ENCODE data around the gene TRIM71. TPM values are rescaled to one million over a fixed set of nuclear protein-coding genes. Genes with fewer than 3 reads are reported as not detected.
A peak's percentile ranks its signal among the peaks of the same experiment; 100 is the strongest.

Gene TRIM71
- total and polyA plus RNA-seq, 9 donors = 0.05 to 0.43 (median 0.07) TPM; not detected in 4

DNA sequence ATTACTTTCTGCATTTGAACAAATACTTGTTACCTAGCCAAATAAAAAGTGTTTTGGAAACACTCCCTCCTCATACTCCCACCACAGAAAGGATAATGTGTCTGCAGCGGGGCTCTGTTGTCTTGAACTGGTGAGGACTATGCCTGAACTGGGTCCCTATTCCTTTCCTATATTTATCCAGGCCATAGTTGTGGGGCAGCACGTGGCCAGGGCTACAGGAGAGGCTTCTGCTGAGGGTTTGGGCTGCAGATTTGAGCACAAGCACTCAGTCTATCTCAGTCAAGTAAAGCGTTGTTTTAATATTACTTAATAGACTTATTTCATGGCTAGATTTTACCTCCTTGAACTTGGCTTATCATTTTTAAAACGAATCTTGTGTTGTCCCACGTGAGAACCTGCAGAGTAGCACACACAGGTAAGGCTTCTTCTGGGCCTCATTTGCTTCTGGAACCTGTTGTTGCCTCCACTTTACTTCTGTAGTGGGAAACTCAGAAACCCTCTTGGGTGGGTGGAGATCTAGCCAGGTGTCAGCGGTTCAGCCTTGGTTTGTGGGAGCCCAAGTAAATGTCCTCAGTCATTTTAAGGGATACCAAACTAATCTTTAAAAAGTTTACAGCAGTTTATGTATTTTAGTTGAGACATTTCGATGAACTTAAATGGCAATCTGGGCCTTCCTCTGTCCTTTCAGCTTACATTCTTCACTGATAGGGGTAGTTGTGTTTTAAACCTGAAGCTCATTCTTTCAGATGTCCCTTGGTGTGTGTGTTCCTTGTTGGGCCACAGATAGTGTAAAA, 51.1 kb downstream of the TRIM71 start:
- Histone ChIP-seq H3K4me1 (ENCODE audit: insufficient read depth) (peaks cover 8% of the 10 kb centered on the region), H3K36me3 (no peaks in the 10 kb centered on the region), H3K27ac (no peak overlapping the region), H3K9me3 (no peaks in the 10 kb centered on the region), H3K4me3 (no peak overlapping the region), H3K27me3 (no peaks in the 10 kb centered on the region)
- WGBS, 3 donors = 39 to 60% (median 48%) methylated on average over 7 of the region's 7 CpGs
- DNase-seq = peak in 2 of 5 donors; percentile 36 to 47
- TF ChIP-seq EP300 (IDR thresholded peaks at IDR 0.05) (no peak), POLR2A (IDR thresholded peaks at IDR 0.05) (no peak)
- TF ChIP-seq, protein P1, sequence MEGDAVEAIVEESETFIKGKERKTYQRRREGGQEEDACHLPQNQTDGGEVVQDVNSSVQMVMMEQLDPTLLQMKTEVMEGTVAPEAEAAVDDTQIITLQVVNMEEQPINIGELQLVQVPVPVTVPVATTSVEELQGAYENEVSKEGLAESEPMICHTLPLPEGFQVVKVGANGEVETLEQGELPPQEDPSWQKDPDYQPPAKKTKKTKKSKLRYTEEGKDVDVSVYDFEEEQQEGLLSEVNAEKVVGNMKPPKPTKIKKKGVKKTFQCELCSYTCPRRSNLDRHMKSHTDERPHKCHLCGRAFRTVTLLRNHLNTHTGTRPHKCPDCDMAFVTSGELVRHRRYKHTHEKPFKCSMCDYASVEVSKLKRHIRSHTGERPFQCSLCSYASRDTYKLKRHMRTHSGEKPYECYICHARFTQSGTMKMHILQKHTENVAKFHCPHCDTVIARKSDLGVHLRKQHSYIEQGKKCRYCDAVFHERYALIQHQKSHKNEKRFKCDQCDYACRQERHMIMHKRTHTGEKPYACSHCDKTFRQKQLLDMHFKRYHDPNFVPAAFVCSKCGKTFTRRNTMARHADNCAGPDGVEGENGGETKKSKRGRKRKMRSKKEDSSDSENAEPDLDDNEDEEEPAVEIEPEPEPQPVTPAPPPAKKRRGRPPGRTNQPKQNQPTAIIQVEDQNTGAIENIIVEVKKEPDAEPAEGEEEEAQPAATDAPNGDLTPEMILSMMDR (IDR thresholded peaks at IDR 0.05) = no peak
- intact Hi-C loops (cut with DNase I) = no loop called here

DNA sequence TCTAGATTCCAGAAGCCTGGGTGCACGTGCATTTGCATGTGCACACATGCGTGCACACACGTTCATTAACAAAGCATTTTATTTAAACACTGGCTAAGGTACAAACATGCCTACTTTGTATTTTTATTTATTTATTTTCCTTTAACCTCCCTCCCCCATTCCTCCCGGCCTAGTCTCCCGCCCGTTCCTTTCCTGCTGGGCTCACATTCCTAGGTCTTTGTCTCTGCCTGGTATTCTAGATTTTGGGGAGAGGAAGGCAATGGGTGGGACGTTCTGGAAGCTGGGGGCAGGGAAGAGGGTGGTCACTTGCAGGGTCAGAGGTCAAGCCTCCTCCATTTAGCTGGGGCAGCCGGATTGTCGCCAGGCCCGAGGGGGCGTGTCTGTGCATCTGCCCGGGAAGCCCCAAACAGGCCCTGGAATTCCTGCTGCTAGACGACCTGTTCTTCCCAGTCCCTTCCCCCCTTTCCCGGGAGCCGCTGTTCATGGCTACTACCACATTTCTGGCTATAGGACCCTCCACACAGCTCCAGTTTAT, 51.8 kb downstream of the TRIM71 start:
- Histone ChIP-seq H3K9me3 (no peaks in the 10 kb centered on the region), H3K36me3 (no peaks in the 10 kb centered on the region), H3K4me1 (ENCODE audit: insufficient read depth) (peaks cover 8% of the 10 kb centered on the region), H3K27ac (no peak overlapping the region), H3K27me3 (no peaks in the 10 kb centered on the region), H3K4me3 (no peak overlapping the region)
- TF ChIP-seq, protein P1 (IDR thresholded peaks at IDR 0.05) = no peak
- no peak for TF ChIP-seq EP300 (IDR thresholded peaks at IDR 0.05)
- no peak for TF ChIP-seq POLR2A (IDR thresholded peaks at IDR 0.05)
- WGBS, 3 donors = 82 to 87% (median 85%) methylated on average over 15 of the region's 15 CpGs
- DNase-seq = no peak
- intact Hi-C loops (cut with DNase I) = no loop called here

DNA sequence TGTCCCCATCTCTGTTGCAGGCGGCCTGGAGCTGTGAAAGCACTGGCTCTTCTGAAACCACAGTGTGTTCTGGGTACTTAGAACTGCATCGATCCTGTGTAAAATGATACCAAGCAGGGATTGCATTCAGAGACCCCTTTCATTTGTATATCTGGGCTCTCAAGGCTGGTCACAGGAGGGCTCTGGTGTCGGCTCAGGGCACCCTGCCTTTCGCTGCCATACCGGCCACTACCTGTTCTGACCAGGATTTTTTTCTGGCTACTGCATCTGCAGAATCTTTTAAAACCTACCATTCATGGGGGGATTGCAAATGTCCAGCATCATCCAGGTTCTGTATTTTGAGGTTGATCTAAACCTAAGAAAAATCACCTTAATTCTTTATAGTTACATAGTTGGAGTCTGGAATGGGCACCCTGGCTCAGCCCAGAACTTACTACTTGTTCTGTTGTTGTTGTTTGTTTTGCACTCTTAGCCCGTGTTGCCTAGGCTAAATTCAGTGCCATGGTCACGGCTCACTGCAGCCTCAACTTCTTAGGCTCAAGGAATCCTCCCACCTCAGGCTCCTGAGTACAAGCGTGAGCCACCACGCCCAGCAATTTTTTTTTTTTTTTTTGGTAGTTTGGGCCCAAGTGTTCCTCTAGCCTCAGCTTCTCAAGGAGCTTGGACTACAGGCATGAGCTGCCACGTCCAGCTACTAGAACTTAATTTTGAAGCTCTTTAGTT, 52.7 kb downstream of the TRIM71 start:
- no peaks in the 10 kb centered on the region for H3K36me3 ChIP-seq
- DNase-seq = no peak
- WGBS, 3 donors = 90 to 92% (median 90%) methylated on average over 10 of the region's 10 CpGs
- no peaks in the 10 kb centered on the region for H3K27me3 ChIP-seq
- H3K4me1 ChIP-seq (ENCODE audit: insufficient read depth) = peaks cover 8% of the 10 kb centered on the region
- intact Hi-C loops (cut with DNase I) = no loop called here
- H3K27ac ChIP-seq = no peak overlapping the region
- no peak overlapping the region for H3K4me3 ChIP-seq
- no peaks in the 10 kb centered on the region for H3K9me3 ChIP-seq
- TF ChIP-seq EP300 (IDR thresholded peaks at IDR 0.05) = no peak
- no peak for TF ChIP-seq POLR2A (IDR thresholded peaks at IDR 0.05)
- TF ChIP-seq, protein P1 (IDR thresholded peaks at IDR 0.05) = no peak

GRCh38 chr3:32871273-32871672, 53.5 kb downstream of the TRIM71 start:
- no peaks in the 10 kb centered on the region for H3K9me3 ChIP-seq
- TF ChIP-seq POLR2A (IDR thresholded peaks at IDR 0.05) (no peak), EP300 (IDR thresholded peaks at IDR 0.05) (no peak)
- TF ChIP-seq, protein P1 (IDR thresholded peaks at IDR 0.05) = no peak
- H3K4me1 ChIP-seq (ENCODE audit: insufficient read depth) = peaks cover 8% of the 10 kb centered on the region
- no peak overlapping the region for H3K27ac ChIP-seq
- no peak overlapping the region for H3K4me3 ChIP-seq
- H3K27me3 ChIP-seq = no peaks in the 10 kb centered on the region
- WGBS, 3 donors = 95 to 97% (median 95%) methylated on average over 7 of the region's 7 CpGs
- DNase-seq = no peak
- H3K36me3 ChIP-seq = no peaks in the 10 kb centered on the region
- intact Hi-C loops (cut with DNase I) = no loop called here
